ENCODE data around the gene FZR1.

The FZR1 gene

GRCh38 chr19:3548606-3549005, 42.5 kb downstream of the FZR1 start:
- Histone ChIP-seq H2AFZ (ENCODE audit: low read depth, low read length, severe bottlenecking) (no peak overlapping the region), H3K79me2 (ENCODE audit: insufficient read depth, low read length) (peaks cover 10% of the 10 kb centered on the region; the same call in 1 of the 2 replicates), H3K27ac (ENCODE audit: low read depth, low read length) (no peak overlapping the region), H3K4me2 (ENCODE audit: low read depth, low read length, poor library complexity, severe bottlenecking) (no peak overlapping the region), H3K9me3 (ENCODE audit: insufficient read depth, low read length) (no peaks in the 10 kb centered on the region), H3K4me3 (ENCODE audit: insufficient read depth, low read length, poor library complexity, severe bottlenecking) (no peak overlapping the region), H4K20me1 (ENCODE audit: low read depth, low read length) (no peaks in the 10 kb centered on the region), H3F3A (ENCODE audit: insufficient read depth) (no peaks in the 10 kb centered on the region), H3K36me3 (ENCODE audit: low read length) (no peaks in the 10 kb centered on the region), H3K9ac (ENCODE audit: low read length) (no peak overlapping the region), H3K27me3 (ENCODE audit: low read length) (no peaks in the 10 kb centered on the region), H3K9me2 (replicated peaks; ENCODE audit: insufficient read depth, low read length) (no peaks in the 10 kb centered on the region)
- TF ChIP-seq EZH2phosphoT487 (conservative IDR thresholded peaks at IDR 0.05; ENCODE audit: low read length) (no peak), CTCF (IDR thresholded peaks at IDR 0.05; ENCODE audit: insufficient read depth, low read length, poor library complexity, severe bottlenecking) (no peak)

- no peaks in the 10 kb centered on the region for H3K36me3 ChIP-seq (ENCODE audit: low read length)
- H3K27ac ChIP-seq (ENCODE audit: low read depth, low read length) = no peak overlapping the region
- no peak for TF ChIP-seq EZH2phosphoT487 (conservative IDR thresholded peaks at IDR 0.05; ENCODE audit: low read length)
- no peak for TF ChIP-seq CTCF (IDR thresholded peaks at IDR 0.05; ENCODE audit: insufficient read depth, low read length, poor library complexity, severe bottlenecking)
- H3K4me3 ChIP-seq (ENCODE audit: insufficient read depth, low read length, poor library complexity, severe bottlenecking) = no peak overlapping the region
- no peaks in the 10 kb centered on the region for H4K20me1 ChIP-seq (ENCODE audit: low read depth, low read length)
- H3F3A ChIP-seq (ENCODE audit: insufficient read depth) = no peaks in the 10 kb centered on the region
- no peaks in the 10 kb centered on the region for H3K9me3 ChIP-seq (ENCODE audit: insufficient read depth, low read length)
- no peak overlapping the region for H3K4me2 ChIP-seq (ENCODE audit: low read depth, low read length, poor library complexity, severe bottlenecking)
- H3K9me2 ChIP-seq (replicated peaks; ENCODE audit: insufficient read depth, low read length) = no peaks in the 10 kb centered on the region
- no peaks in the 10 kb centered on the region for H3K27me3 ChIP-seq (ENCODE audit: low read length)
- peaks cover 12% of the 10 kb centered on the region; the same call in 1 of the 2 replicates for H3K79me2 ChIP-seq (ENCODE audit: insufficient read depth, low read length)
- no peak overlapping the region for H3K9ac ChIP-seq (ENCODE audit: low read length)
- H2AFZ ChIP-seq (ENCODE audit: low read depth, low read length, severe bottlenecking) = no peak overlapping the region
Measured at GRCh38 chr19:3549816-3550215, 43.7 kb downstream of the FZR1 start.

- TF ChIP-seq CTCF (IDR thresholded peaks at IDR 0.05; ENCODE audit: insufficient read depth, low read length, poor library complexity, severe bottlenecking) (no peak), EZH2phosphoT487 (conservative IDR thresholded peaks at IDR 0.05; ENCODE audit: low read length) (no peak)
- no peaks in the 10 kb centered on the region for H3K9me3 ChIP-seq (ENCODE audit: insufficient read depth, low read length)
- H3K36me3 ChIP-seq (ENCODE audit: low read length) = no peaks in the 10 kb centered on the region
- H3K9ac ChIP-seq (ENCODE audit: low read length) = no peak overlapping the region
- H3K27me3 ChIP-seq (ENCODE audit: low read length) = no peaks in the 10 kb centered on the region
- no peaks in the 10 kb centered on the region for H3F3A ChIP-seq (ENCODE audit: insufficient read depth)
- H2AFZ ChIP-seq (ENCODE audit: low read depth, low read length, severe bottlenecking) = no peak overlapping the region
- H3K27ac ChIP-seq (ENCODE audit: low read depth, low read length) = no peak overlapping the region
- peaks cover 22% of the 10 kb centered on the region for H3K79me2 ChIP-seq (ENCODE audit: insufficient read depth, low read length)
- peaks cover 1% of the 10 kb centered on the region; the same call in 1 of the 2 replicates for H4K20me1 ChIP-seq (ENCODE audit: low read depth, low read length)
- no peak overlapping the region for H3K4me3 ChIP-seq (ENCODE audit: insufficient read depth, low read length, poor library complexity, severe bottlenecking)
- no peak overlapping the region for H3K4me2 ChIP-seq (ENCODE audit: low read depth, low read length, poor library complexity, severe bottlenecking)
- H3K9me2 ChIP-seq (replicated peaks; ENCODE audit: insufficient read depth, low read length) = no peaks in the 10 kb centered on the region
Measured at GRCh38 chr19:3550947-3551791, 45.1 kb downstream of the FZR1 start.
